ENCODE measurements around the gene TRIM7.

GRCh38 chr5:181221105-181221791, 16.3 kb upstream of the TRIM7 start:
- TF ChIP-seq CTCF (conservative IDR thresholded peaks at IDR 0.05; ENCODE audit: low read depth, low read length): no peak
- no peak for TF ChIP-seq BHLHE40 (IDR thresholded peaks at IDR 0.05; ENCODE audit: low read depth, low read length)
- no peak for TF ChIP-seq POLR2A (IDR thresholded peaks at IDR 0.05; ENCODE audit: low read depth, low read length)
- TF ChIP-seq RFX5 (IDR thresholded peaks at IDR 0.05; ENCODE audit: low read depth, low read length): no peak

Measured in IMR-90 (cell line).